Measurements from ENCODE around the gene TRHDE.

TRHDE gene

DNA sequence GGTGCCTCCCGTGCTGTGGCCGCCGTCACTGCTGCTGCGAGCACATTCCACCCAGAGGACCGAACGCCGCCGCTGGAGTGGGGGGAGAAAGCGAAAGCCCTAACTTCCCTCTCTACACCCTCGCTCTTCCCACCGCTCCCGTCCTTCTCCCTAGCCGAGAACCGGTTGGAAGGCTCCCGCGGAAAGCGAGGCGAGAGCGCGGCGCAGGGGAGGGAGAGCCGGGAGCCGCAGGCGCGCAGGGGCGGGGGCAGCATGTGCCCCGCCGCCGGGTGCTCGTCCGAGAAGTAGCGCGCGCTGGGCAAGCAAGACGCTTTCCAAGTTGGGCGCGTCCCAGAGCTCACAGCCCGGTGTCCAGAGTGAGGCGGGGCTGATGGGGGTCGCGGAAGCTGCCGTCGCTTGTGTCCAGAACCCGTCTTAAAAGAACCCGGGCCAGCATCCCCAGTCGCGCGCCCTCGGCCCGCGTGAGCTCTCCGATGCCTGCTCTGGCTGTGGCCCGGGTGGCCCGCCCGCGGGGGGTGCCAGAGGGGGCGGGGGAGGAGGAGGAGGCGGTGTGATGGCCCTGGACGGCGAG lies at the start of gene TRHDE:
Gene TRHDE, plus strand, starts transcription at position 280 of the 571 bp plus-strand sequence. Its CDS starts 274 bp downstream, at position 554.
- DNase-seq (ENCODE audit: low read depth) = no peak

GRCh38 chr12:72226510-72226909 lies 45.7 kb upstream of the TRHDE start:
- no peak for DNase-seq (ENCODE audit: low read depth)

- DNase-seq (ENCODE audit: low read depth) = no peak
These were observed 43.7 kb upstream of the TRHDE start for GRCh38 chr12:72228424-72228823.

DNA sequence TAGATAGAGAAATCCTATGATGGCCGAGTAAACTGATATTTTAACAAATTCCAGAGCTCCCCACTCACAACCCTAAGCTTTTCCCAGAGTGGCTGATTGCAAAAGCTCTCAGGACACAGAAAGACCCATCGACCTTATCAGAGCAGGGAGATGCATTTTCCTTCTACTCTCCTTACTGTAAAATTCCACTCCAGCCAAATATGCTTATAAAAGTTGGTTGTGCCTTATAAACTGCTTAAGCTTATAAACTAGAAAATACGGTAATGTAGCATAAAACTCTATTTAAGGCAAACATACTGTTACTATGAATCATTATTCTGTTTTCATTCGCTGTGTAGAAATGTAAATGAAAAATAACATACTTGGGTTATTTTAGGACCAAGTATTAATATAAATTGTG lies 41.6 kb upstream of the TRHDE start:
- no peak for DNase-seq (ENCODE audit: low read depth)

- no peak for DNase-seq (ENCODE audit: low read depth)
These were observed 37.3 kb upstream of the TRHDE start for GRCh38 chr12:72234886-72235285.

- DNase-seq (ENCODE audit: low read depth) = no peak
These were observed 36.0 kb upstream of the TRHDE start for GRCh38 chr12:72236071-72236705.

DNA sequence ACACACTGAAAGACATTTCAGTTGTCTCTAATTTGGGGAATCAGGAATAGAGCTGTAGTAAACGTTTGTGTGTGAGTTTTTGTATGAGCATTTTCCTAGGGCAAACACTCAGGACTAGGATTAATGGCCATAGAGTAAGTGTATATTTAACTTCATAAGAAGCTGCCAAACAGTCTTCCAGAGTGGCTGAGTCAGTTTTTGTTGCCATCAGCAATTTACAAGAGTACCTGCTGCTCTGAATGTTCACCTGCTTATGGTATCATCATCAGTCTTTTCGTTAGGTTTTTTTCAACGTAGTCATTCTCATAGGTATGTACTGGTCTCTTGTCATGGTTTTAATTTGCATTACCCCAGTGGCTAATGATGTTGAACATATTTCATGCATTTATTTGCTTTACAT lies 30.6 kb upstream of the TRHDE start:
- no peak for DNase-seq (ENCODE audit: low read depth)

- DNase-seq (ENCODE audit: low read depth) = no peak
These were observed 29.2 kb upstream of the TRHDE start for GRCh38 chr12:72242946-72243345.

DNA sequence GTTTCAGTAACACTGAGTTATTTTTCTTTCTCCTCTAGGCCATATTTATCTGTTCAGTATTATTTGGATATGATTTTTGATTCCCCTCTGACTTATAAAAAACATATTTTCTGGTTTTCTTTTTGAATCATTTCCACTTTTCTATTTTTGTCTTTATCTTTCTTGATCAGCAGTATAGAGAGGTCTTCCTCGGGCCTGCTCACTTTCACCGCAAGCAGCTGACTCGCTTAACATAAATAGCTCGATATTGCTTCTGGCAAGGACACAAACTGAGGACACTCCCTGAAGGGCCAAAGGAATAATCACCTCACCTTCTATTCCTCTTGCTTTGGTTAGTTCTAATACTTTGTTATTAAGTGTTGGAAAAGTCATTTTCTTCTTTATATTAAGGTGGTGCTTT lies 25.8 kb upstream of the TRHDE start:
- DNase-seq (ENCODE audit: low read depth) = no peak

- no peak for DNase-seq (ENCODE audit: low read depth)
These were observed 21.8 kb upstream of the TRHDE start for GRCh38 chr12:72250346-72250745.

DNA sequence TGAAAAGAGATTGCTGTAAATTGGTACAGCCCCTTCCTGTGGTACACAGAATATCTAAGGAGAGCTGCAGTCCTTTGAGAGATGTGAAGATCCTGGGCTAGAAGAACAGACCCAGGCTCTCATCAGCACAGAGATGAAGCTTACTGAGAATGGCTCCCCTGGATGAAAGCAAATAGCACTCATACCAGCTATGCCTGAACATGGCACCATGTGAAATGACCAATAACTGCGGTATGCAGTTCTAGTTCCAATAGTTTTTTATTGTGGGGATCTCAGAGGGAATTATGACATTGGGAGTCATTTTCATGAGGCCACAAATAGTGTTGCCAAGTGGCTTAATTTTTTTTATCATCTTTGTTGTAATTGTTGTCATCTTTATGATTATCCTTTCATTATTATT lies 15.4 kb upstream of the TRHDE start:
- no peak for DNase-seq (ENCODE audit: low read depth)

DNA sequence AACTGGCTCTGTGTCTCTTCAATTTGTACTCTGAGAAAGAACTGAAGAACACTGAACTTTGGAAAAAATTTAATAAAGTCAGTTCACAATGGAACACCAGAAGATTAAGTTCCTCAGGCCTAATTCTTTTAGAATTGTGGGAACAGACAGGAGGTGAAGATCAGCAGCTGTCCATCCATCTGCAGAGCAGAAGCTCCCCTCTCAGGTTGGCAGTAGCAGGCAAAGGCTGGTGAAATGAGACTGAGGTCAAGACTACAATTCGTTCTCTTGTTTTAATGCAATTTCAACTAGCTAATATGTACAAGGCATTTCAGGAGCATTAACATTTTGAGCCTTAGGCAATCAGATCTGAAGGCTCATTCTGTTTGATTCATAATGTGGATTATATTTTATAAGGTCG lies 10.3 kb upstream of the TRHDE start:
- DNase-seq (ENCODE audit: low read depth) = no peak

DNA sequence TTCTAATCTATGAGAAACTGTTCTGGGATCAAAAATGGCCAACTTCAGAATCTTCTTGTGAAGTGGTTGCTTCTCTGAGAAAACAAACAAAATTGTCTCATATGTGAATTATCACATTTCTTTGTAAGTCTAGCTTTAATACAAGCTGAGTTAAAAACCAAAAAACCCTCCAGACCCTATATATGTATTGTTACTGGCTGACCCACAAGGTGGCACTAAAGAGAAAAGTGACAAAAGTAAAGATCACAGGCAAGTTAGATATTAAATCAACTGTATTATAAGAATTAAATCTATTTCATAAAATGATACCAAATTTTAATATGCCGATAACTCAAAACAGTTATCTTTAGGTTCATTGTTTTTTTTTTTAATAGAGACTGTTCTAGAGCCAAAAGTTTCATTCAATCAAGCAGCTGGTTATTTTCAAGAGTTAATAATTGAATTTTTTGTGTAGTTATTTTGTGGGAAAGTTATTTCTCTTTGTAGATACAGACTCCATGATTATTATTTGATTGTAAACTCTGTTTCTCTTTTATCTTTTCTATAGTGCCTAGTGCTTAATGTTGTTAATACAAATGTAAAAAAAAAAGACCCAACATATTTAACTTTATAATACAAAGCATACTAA lies 7.5 kb upstream of the TRHDE start:
- no peak for DNase-seq (ENCODE audit: low read depth)

GRCh38 chr12:72267974-72268373 lies 4.2 kb upstream of the TRHDE start:
- no peak for DNase-seq (ENCODE audit: low read depth)

DNA sequence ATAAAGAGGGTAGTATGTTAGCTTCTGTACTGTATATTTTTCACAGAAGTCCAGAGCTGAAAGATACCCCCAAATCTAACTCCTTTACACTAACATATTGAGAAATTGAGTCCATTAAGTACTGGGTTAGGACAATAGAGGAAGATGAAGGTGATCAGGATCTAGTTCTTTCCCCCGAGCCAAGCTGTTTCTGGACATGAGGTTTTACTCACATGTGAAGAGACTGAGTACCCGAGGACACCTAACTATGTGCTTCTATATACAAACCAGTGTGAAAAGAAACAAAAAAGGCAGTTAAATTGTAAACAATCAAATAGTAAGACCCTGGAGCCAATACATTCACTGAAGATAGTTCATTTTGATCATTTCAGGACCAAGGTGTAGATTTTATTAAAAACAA lies 3.8 kb upstream of the TRHDE start:
- no peak for DNase-seq (ENCODE audit: low read depth)

- no peak for DNase-seq (ENCODE audit: low read depth)
These were observed 2.7 kb upstream of the TRHDE start for GRCh38 chr12:72269491-72269890.

DNA sequence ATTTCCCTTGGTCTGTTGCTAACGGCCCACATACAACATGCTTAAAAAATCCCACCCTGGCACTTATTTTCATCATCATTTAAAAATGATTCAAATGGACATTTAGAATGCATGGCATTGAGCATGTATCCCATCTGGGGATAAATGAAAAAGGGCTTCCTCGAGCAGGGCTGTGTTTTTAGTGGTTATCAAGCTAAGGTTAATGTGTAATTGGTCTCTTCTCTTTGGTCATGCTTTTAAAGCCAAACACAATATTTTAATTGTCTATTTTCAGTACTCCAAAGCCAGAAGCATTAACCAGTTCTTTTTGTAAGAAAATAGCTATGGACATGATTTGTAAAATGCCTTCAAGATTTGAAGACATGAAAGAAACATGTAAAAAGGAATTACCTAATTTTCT lies 1.9 kb upstream of the TRHDE start:
- no peak for DNase-seq (ENCODE audit: low read depth)

- DNase-seq (ENCODE audit: low read depth) = no peak
These were observed 1.2 kb upstream of the TRHDE start for GRCh38 chr12:72270961-72271360.

GRCh38 chr12:72271451-72272090 lies 599 bp upstream of the TRHDE start:
- DNase-seq (ENCODE audit: low read depth) = no peak

DNA sequence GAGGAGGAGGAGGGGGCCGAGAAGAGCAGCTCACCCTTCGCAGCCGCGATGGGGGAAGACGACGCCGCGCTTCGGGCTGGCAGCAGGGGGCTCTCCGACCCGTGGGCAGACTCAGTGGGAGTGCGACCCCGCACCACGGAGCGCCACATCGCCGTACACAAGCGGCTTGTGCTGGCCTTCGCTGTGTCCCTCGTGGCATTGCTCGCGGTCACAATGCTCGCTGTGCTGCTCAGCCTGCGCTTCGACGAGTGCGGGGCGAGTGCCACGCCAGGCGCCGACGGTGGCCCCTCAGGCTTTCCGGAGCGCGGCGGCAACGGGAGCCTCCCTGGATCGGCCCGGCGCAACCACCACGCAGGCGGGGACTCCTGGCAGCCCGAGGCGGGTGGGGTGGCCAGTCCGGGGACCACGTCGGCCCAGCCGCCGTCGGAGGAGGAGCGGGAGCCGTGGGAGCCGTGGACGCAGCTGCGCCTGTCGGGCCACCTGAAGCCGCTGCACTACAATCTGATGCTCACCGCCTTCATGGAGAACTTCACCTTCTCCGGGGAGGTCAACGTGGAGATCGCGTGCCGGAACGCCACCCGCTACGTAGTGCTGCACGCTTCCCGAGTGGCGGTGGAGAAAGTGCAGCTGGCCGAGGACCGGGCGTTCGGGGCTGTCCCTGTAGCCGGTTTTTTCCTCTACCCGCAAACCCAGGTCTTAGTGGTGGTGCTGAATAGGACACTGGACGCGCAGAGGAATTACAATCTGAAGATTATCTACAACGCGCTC lies 745 bp downstream of the TRHDE start:
- no peak for DNase-seq (ENCODE audit: low read depth)

GRCh38 chr12:72273499-72273837 lies 1.3 kb downstream of the TRHDE start:
- DNase-seq (ENCODE audit: low read depth) = no peak

GRCh38 chr12:72273851-72274351 lies 1.7 kb downstream of the TRHDE start:
- DNase-seq (ENCODE audit: low read depth) = no peak

Data from GM04504 (cell line).